Activated T-helper 1 cell treated with anti-CD3 and anti-CD28 coated beads, Interleukin-2, amount 50 U/mL, for 16 hours (primary cell): ENCODE measurements around the gene PDIA5.
"Not testable (repeated sequence)": the region's sequence is repeated elsewhere in the genome, so short reads cannot be mapped to it uniquely, and the experiment has no call there.

Experiments used
- DNase-seq, 2 donors: peaks; one replicate each; pipeline ENCODE4 v3.0.0-alpha.2; 2020; ENCODE audit warnings: low read depth in 1 of 2, low spot score in 1 of 2

Gene PDIA5

GRCh38 chr3:123143669-123144411 is 77.0 kb downstream of the PDIA5 start:
- no peak for DNase-seq

DNA sequence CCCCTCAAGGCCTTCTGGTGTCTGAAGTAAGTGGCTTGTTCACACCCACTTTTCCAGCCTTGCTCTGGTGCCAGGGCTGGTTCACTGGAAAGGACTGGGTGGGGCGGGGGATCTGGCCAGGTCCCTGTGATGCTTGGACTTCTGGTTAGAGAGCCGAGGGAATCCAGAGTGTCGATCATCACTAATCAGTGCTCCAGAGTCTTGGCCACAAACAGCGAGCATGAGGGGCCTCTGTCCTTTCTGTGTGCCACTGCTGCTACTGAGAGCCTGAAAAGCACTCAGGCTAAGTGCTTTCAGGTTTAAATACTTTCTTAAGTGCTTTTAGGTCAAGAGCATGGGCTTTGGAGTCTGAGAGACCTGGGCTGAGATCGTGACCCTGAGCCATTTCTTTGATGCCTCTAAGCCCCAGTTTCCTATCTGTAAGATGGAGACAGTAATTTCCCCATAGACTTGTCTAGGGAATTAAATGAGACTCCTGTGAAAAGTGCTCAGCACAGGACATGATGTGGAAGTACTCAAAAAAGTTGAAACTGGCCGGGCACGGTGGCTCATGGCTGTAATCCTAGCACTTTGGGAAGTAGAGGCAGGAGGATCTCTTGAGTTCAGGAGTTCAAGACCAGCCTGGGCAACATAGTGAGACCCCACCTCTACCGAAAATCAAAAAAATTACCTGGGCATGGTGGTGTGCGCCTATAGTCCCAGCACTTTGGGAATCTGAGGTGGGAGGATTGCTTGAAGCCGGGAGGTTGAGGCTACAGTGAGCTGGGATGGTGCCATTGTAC is 81.1 kb downstream of the PDIA5 start:
- DNase-seq, result no peak

DNA sequence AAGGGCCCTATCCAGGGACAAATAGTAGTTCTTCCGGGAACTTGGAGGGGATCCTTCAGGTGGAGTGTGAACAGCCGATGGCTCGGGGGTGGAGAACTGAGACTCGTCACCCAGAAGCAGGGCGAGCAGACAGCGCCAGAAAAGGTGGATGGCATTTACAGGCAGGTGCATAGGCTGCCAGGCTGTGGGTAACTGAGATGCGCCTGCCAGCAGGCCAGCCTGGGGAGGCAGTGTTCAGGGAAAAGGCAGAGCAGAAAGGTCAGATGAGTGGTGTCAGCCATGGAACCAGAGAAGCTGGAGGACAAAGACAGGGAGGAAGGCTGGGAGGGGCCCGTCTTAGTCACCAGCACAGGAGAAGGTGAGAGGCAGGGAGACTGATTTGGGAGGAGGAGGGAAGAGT is 81.9 kb downstream of the PDIA5 start:
- DNase-seq, result no peak

GRCh38 chr3:123149525-123149924 is 82.7 kb downstream of the PDIA5 start:
- no peak for DNase-seq

GRCh38 chr3:123150449-123151215 is 83.8 kb downstream of the PDIA5 start:
- no peak for DNase-seq

GRCh38 chr3:123151251-123151705 is 84.5 kb downstream of the PDIA5 start:
- no peak for DNase-seq

GRCh38 chr3:123151853-123152420 is 85.1 kb downstream of the PDIA5 start:
- DNase-seq, result not testable (repeated sequence)

GRCh38 chr3:123152687-123153086 is 85.9 kb downstream of the PDIA5 start:
- no peak for DNase-seq

- no peak for DNase-seq
These were observed 86.5 kb downstream of the PDIA5 start for GRCh38 chr3:123153125-123154019.

- no peak for DNase-seq
These were observed 87.5 kb downstream of the PDIA5 start for GRCh38 chr3:123154020-123154985.

DNA sequence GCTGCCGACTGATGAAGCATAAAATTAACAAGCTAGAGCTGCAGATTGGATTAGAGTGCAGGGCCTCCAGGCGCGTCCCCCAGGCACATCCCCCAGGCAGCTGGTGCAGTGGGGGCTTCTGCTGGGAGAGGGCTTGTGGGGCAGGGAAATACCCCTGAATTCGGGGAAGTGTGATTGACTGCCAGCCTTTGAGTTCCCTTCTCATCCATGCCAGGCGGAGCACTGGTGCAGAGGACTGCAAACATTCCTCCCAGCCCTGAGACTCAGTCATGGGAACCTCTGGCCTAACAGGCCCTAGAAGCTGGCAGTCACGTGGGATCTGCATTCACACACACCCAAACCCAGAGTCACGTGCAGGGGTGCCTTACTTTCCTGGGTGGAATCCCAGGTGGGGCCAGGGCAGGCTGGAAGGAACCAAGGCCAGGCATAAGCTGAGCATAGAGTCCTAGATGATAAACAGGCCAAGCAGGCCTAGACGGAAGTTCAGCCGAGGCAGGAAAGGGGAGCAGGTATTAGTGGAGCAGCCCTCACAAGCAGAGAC is 88.7 kb downstream of the PDIA5 start:
- no peak for DNase-seq

GRCh38 chr3:123156276-123156995 is 89.6 kb downstream of the PDIA5 start:
- DNase-seq, result no peak

DNA sequence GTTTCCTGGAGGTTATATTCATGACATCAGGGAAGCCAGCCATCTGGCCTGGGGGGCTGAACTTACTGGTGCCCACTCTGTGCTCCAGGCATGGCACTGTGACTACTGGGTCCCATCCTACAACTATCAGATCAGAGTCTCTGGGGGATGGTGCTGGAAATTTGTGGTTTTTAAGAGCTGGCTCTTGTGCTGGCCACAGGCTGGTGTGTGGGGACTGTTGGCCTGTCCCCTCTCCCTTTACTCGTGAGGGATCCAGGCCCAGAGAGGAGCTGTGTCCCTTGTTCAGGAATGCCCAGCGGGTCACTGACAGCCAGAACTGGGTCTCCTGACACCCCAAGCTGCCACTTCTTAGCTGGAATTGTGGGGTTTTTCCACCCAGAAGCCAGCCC is 90.4 kb downstream of the PDIA5 start:
- DNase-seq, result no peak

DNA sequence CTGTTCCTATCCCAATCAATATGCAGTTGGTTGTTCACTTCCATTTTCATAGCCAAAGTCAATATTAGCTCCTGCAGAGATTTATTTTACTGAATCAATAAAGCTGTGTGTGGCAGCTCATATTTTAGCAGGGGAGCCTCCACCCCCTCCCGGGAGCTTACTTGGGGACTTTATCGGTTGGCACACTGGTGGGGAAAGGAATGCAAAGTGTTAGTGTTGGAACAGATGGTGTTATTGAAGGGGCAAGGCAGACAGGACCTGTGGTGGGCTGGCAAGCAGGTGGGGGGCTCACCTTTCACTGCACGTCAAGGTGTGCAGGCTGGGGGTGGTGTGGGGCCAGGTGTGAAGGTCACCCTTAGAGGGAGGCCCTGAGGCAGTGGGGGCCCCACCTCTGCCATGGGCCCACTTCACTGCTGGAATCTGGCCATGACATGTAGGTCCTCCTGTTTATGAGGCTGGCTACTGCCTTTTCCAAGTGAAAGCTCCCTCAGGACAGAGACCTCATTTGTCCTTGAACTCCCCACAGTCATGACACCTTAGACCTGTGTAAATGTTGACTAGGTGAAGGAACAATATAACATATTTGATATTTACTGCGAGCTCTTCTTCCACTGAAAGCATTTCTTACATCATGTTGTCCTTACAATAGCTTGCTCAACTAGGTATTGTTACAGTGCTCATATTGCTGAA is 90.9 kb downstream of the PDIA5 start:
- DNase-seq, result no peak

- no peak for DNase-seq
These were observed 91.5 kb downstream of the PDIA5 start for GRCh38 chr3:123158330-123158729.

- DNase-seq, result no peak
These were observed 92.1 kb downstream of the PDIA5 start for GRCh38 chr3:123158899-123159390.

GRCh38 chr3:123159926-123160635 is 93.3 kb downstream of the PDIA5 start:
- DNase-seq, result no peak
